HG03432 (cell line): ENCODE data around the gene COL6A5.
"Not testable (repeated sequence)": the region's sequence is repeated elsewhere in the genome, so short reads cannot be mapped to it uniquely, and the experiment has no call there.

Experiments
- ATAC-seq: cut with Tn5 transposase; IDR thresholded peaks from one replicate; pipeline ENCODE4 v1.9.1; 2021; ENCODE audit warnings: mild to moderate bottlenecking, moderate library complexity; ENCODE audit not compliant: unreplicated experiment

COL6A5 gene

GRCh38 chr3:130383424-130383823, 38.0 kb downstream of the COL6A5 start:
- no peak for ATAC-seq

DNA sequence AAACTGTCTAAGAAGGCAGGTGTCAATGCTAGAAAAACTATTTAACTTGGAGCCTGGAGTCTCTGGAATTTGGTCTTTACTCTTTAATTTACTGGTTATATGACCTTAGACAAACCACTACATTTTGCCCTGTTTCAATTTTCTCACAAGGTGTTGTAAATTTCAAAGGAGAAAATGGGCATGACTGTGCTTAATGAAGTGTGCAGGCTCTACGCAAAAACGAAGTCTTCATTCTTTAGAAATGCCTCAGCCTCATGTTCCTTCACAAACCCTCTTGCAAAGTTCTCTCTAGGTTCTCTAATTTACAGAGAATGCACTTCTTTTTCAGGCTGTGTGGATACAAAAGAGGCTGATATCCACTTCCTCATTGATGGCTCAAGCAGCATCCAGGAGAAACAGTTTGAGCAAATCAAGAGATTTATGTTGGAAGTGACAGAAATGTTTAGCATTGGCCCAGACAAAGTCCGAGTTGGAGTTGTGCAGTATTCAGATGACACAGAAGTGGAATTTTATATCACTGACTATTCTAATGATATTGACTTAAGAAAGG, 39.1 kb downstream of the COL6A5 start:
- ATAC-seq: no peak

DNA sequence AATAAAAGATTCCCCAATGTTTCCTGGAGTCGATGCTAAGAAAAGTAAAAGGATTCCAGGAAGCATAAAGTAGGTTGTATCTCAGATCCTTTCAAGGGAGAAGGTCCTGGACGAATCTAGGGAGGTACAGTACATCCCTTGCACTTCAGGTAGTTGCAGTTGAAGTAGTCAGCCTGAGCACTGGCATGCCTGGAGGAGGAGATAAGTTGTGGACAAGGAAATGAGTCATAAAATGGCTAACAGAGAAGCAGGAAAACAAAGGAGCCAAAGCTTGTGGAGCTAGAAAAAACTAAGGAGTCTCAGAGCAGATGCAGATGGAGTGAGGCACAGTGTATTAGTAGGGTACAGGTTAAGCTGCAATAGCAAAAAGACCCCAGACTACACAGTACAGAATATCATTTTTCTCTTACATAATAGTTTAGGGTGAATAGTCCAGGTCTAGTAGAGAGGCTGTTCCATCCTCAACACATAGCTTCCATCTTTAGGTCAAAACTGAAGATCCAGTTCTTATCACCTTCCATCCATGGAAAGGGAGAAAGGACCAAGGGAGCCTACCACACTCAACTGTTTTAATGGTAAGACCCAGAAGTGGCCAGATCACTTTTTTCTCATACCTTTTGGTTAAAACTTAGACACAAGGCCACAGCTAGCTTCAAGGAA, 41.3 kb downstream of the COL6A5 start:
- ATAC-seq: no peak

DNA sequence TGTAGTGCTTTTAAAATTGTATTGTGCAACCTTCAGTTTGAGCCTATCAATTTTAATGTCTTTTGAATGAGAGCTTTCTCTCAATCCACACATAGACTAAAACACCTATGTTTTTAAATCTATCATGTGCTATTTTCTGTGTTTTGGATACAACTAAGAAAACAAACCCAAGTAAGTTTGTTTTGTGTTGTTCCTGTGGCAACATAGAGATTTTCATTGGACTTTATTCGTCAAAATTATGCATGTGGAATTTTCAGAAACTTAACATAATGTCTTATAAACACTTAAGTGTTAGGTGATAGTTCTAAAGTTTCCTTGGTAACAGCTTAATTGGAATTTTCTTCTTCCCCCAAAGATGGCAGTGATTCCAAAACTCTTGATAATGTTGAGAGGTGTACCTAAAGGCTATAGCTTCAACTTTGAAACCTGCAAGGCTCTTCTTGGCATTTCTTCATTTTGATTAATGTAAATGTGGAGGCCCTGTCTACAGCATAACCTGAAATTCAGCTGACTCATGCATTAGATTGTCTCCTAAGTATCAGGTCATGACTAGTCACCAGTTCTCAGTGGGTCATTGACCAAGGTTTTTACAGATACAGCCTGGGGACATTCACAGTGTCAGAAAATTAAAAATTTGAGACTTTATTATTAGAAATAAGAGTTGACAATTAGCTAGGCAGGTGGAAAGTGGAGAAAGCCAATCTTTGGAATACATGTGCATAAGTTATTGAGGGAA, 44.4 kb downstream of the COL6A5 start:
- no peak for ATAC-seq

- no peak for ATAC-seq
These were observed 46.8 kb downstream of the COL6A5 start for GRCh38 chr3:130392266-130392665.

DNA sequence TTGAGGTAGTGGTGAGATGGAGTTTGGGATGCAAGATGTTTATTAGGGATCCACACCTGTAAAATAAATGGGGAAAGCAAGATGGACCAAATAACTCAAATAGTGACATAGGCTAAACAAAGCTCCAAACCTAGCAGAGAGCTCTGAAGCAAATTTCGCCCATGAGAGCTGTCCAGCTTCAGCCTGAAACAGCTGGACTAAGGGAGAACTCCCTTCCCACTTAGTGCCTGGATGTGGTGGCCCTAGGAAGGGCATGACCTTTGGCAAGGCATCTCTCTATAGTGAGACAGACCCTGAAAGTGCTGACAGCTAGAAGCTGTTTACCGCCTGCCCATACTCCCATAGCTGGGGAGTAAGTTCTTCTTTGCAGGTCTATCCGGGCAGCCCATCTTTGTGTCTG, 48.1 kb downstream of the COL6A5 start:
- ATAC-seq: no peak

GRCh38 chr3:130395331-130395730, 49.9 kb downstream of the COL6A5 start:
- no peak for ATAC-seq

- ATAC-seq: no peak
These were observed 50.4 kb downstream of the COL6A5 start for GRCh38 chr3:130395916-130396315.

DNA sequence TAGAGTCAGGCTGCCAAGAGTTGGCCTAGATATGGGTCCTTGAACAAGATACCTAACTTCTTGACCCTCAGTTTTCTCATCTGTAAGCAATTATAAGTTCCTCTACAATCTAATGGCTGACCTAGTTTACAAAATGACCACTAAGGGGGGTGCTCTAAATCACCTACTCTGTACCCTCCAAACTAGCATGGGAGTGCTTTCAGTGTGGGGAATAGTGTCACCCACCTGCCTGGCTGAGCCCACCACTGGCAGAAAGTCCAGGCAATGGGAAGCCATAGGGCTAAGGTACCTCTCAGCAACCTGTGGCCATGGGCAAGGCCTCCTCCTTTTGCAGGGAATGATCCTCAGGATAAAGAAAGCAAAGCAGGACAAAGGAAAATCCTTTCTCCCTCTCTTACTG, 58.9 kb downstream of the COL6A5 start:
- no peak for ATAC-seq

- ATAC-seq: no peak
These were observed 60.5 kb downstream of the COL6A5 start for GRCh38 chr3:130405956-130406355.

DNA sequence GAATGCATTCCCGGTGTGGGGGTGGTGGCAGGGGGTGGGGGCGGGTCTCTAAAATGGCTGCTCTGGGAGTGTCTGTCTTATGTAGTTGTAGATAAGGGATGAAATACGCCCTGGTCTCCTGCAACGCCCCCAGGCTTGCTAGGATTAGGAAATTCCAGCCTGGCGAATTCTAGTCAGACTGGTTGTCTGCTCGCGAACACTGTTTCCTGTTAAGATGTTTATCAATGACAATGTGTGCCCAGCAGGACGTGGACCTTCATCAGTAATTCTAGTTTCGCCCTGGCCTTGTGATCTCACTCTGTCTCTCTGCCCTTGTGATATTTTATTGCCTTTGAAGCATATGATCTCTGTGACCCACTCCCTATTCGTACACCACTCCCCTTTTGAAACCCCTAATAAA, 62.8 kb downstream of the COL6A5 start:
- ATAC-seq: not testable (repeated sequence)

DNA sequence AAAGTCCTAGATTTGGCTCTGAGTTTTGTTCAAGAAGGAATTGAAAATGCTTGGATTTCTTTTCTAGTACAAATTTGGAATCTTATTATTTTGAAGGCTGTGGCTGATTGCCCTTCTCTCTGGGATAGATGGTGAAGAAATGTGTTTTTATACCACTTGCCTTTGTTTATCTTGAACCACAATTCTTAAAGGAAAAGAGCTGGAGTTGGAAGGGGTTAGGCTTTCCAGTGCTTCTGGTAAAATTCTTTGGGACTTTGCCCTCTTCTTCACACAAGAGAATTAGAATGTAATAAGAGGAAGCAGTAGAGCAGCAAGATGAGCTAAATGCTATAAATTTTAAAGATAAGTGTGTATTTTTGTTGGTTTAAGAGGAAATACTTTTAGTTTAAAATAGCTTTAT, 65.8 kb downstream of the COL6A5 start:
- ATAC-seq: no peak

DNA sequence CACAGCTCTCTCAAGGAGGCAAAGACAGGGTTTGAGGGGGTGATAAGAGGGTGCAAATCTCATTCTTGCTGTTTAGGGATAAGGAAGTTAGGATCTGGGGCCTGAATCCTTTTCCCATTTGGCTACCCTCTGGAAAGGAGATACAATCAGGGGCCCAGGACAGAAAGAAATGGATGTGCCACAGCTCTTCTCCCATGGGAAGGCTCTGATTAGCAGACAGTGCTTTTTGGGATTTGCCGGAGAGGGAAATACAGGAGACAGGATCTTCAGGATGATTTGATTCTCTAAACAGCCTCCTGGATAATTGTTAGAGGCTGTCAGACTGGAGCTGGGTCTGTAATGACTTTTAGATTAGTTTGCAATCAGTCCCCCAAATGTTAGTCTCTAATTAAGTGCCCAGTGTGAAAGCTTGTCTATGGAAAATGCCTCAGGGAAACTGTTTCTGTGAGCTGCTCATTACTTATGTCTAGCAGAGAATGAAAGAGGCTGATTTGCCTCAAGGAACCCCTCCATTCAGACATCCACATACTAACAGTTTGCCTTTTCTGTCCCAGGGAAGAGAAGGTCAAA, 67.6 kb downstream of the COL6A5 start:
- ATAC-seq: no peak

DNA sequence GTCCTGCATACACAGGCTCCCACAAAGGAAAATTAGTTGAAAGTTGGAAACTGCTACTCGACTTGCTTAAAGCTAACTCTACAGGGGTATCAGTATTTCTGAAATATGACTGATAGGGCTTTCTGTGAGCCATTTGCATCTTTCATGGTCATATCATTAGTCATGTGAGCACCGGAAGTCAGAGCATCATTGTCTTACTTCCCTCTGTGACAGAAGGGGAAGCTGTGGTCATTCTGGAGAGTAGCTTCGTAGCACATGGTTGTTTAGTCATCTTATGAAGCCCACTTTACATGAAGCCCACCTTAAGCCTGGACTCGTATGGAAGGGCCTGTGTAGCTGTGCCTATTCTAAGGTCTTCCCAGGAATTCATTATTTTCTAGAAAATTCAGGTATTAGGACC, 69.0 kb downstream of the COL6A5 start:
- no peak for ATAC-seq

DNA sequence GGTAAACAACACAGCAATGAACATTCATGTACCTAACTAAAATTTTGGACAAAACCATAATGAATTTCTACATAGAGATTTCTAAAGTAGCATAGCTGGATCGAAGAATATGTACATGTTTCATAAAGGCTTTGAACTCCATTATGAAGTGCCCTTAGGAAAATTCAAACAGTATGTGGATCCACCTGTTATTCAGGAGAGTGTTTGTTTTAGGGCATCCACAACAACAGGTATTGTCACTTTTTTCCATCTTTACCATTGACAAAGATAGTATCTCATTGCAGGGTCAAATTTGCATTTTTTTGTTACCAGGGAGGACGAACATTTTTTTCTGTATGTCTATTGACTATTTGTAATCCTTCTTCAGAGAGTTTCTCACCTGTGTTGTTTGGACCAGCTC, 75.0 kb downstream of the COL6A5 start:
- ATAC-seq: no peak

- ATAC-seq: no peak
These were observed 77.6 kb downstream of the COL6A5 start for GRCh38 chr3:130423064-130423463.

DNA sequence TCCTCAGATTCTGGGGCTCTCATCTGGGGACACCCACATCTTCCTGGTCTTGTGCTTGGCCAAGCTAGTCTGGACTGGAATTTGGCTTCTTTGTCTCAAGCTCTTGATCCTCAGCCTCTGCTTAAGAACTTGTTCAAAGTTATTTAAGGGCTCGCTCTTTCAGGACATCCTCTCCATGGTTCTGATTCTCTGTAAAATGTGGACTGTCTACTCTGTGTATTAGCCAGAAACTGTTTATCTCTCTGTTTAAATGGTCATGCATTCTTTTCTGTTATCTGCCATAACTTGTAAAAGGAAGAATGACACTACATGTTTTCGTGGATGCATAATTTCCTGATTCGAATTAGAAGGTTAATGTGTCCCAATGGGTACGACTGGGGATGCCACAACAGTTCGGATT, 79.4 kb downstream of the COL6A5 start:
- ATAC-seq: no peak

DNA sequence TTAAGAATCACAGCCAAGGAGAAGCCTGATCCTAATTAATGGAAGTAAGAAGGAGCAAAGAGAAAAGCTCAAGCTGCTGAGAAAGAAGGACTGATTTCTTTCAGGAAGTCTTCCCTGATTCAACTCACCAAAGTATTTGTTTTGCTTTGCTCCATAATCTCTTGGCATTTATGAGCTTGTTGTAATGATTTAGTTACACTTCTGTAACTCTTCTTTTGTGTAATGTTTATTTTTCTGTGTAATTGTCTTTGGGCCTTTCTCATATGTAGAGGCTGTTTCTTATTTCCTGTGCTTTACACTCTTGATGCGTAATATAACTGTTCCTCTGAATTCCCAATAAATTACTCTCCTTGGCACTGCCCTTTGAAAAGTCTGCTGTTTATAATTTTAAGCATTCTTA, 80.0 kb downstream of the COL6A5 start:
- no peak for ATAC-seq

DNA sequence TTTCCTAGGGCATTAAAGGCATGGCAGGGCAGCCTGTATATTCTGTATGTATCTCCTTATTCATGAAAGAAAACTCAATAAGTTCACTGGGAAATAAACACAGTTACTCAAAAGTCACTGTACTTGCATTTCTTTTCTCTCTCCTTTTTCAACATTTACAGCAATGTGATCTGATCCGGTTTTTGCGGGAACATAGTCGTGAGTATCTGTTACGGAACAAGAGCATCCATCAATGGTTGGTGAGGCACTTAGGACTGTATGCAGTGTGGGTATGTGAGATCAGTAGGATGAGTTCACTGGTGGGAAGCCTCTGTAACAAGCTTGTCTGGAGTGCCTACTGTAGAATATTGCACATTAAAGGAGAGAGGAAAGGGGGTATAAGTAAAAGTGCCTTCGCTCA, 80.7 kb downstream of the COL6A5 start:
- ATAC-seq: no peak

GRCh38 chr3:130428871-130429712, 83.6 kb downstream of the COL6A5 start:
- no peak for ATAC-seq

DNA sequence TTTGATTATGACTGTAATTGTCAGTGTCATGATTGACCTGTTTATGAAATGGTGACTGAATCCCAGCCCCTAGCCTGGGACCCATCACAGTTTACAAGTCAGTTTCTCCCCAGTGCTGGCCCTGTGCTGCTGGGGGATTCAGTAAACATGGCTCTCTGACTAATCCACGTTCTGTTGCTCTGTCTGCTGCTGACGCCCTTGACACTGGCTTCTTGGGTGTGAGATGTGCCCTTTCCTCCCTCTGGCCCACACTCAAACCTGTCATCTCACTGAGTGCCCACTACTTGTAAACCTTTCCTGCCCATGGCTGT, 84.2 kb downstream of the COL6A5 start:
- ATAC-seq: no peak
